Testis (tissue), 3 donors: ENCODE data around the gene ZNF692. TPM values are rescaled to one million over a fixed set of nuclear protein-coding genes. Genes with fewer than 3 reads are reported as not detected.

Experiments used
- DNase-seq: peaks from one replicate; pipeline ENCODE4 v3.0.0-alpha.2; 2019
- H3K27ac ChIP-seq, 2 donors: fragments of 200-600 bp; sonication (generic); one replicate each; pipeline ENCODE4 v1.5.1; 2019
- H3K27me3 ChIP-seq: fragments of 200-600 bp; sonication (generic); one replicate; pipeline ENCODE4 v1.5.1; 2019
- H3K36me3 ChIP-seq: fragments of 200-600 bp; sonication (generic); one replicate; pipeline ENCODE4 v1.5.1; 2017; ENCODE audit warnings: low read depth; ENCODE audit errors: missing control alignments
- H3K4me1 ChIP-seq: fragments of 200-600 bp; sonication (generic); one replicate; pipeline ENCODE4 v1.5.1; 2019
- H3K4me3 ChIP-seq, 2 donors: fragments of 200-600 bp; sonication (generic); one replicate each; pipeline ENCODE4 v1.5.1; 2017 to 2019
- H3K9me3 ChIP-seq: fragments of 200-600 bp; sonication (generic); one replicate; pipeline ENCODE4 v1.5.1; 2017
- CTCF ChIP-seq, 3 experiments: fragments of 450-650 bp in 2 of 3; fragments of 200-600 bp in 1 of 3; sonication (generic) in 1 of 3; IDR thresholded peaks; one replicate each; pipeline ENCODE4 v1.5.1; 2016 to 2019; ENCODE audit warnings: antibody characterized with exemption in 3 of 3, mild to moderate bottlenecking in 2 of 3, moderate library complexity in 1 of 3
- POLR2A ChIP-seq: fragments of 450-650 bp; IDR thresholded peaks from one replicate; pipeline ENCODE4 v1.6.1; 2017; ENCODE audit warnings: antibody characterized with exemption, mild to moderate bottlenecking, moderate library complexity
- WGBS, 2 donors: methylation state at CpG; one replicate each; pipeline ENCODE4 v1.1.5; 2018; 5-methylcytosine and 5-hydroxymethylcytosine counted together
- intact Hi-C: fragments of 100-400 bp; cut with DNase I; formaldehyde crosslinking; loops from one replicate; pipeline ENCODE4 v1.15.1; 2023; ENCODE audit warnings: low total_unique reads
- polyA plus RNA-seq: library from polyadenylated mRNA; stranded (reverse); fragments of 350-450 nt; fragmentation: Illumina TruSeq; extraction: RNeasy Lipid Tissue Mini Kit (QIAGEN cat#74804); gene quantifications from one replicate; pipeline ENCODE4 v1.2.3, GENCODE V29; 2014; ENCODE audit warnings: low read depth, low replicate concordance; ENCODE audit not compliant: insufficient read depth
- total RNA-seq, 2 donors: library from RNA; depleted of rRNA; stranded (reverse); fragments of >200 nt; gene quantifications; one replicate each; pipeline ENCODE4 v1.2.3, GENCODE V29; 2016

ZNF692 gene
- total and polyA plus RNA-seq, 3 donors from 2014 or later: 82.9 to 89.4 (median 86.2) TPM

DNA sequence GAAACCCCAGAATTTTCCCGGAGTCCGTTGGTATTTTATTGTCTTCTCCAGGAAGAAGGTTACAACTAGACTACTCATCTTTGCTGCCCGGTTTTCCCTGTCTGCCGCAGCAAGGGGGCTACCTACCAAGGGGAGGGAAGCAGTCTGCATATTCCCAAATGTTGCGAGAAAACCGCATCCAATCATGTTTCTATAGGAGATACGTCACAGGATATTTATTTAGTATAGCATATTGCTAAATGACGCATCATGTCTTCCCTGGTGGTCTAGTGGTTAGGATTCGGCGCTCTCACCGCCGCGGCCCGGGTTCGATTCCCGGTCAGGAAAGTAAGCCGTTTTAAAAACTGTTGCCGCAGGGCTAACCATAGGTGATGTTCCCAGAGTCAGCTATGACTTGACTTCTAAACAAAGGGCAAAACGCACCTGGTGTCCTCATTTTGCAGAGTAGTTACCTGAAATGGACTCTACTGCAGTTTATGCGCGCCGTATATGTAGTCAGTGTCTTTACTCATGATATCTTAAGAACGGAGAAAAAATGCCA lies 15.2 kb upstream of the ZNF692 start:
- peak; percentile 77 for DNase-seq
- peak overlapping the region; percentile 68 to 81 for H3K4me3 ChIP-seq
- H3K36me3 ChIP-seq: no peaks in the 10 kb centered on the region
- intact Hi-C loops: no loop called here
- no peaks in the 10 kb centered on the region for H3K27me3 ChIP-seq
- H3K9me3 ChIP-seq: no peaks in the 10 kb centered on the region
- 3 to 4% methylated on average over 23 of the region's 23 CpGs for WGBS, 2 donors
- TF ChIP-seq POLR2A: no peak
- TF ChIP-seq CTCF (IDR thresholded peaks at IDR 0.05): no peak
- H3K27ac ChIP-seq: peak overlapping the region; percentile 94 to 96
- H3K4me1 ChIP-seq: no peaks in the 10 kb centered on the region

GRCh38 chr1:248873409-248873992 lies 14.6 kb upstream of the ZNF692 start:
- no peak for TF ChIP-seq CTCF (IDR thresholded peaks at IDR 0.05)
- no peak for TF ChIP-seq POLR2A
- Histone ChIP-seq H3K27ac (peak overlapping the region; percentile 94 to 96), H3K9me3 (no peaks in the 10 kb centered on the region), H3K4me3 (peak overlapping the region; percentile 68 to 81), H3K27me3 (no peaks in the 10 kb centered on the region), H3K36me3 (no peaks in the 10 kb centered on the region), H3K4me1 (no peaks in the 10 kb centered on the region)
- intact Hi-C loops: no loop called here
- 0% methylated on average over 26 to 41 of the region's 41 CpGs for WGBS, 2 donors
- DNase-seq: peak; percentile 97

- Histone ChIP-seq H3K4me1 (no peaks in the 10 kb centered on the region), H3K36me3 (no peaks in the 10 kb centered on the region), H3K27me3 (no peaks in the 10 kb centered on the region), H3K4me3 (peak overlapping the region; percentile 68 to 81), H3K9me3 (no peaks in the 10 kb centered on the region), H3K27ac (peak overlapping the region; percentile 94 to 96)
- DNase-seq: peak; percentile 80
- WGBS, 2 donors: 0 to 2% methylated on average over 27 to 31 of the region's 31 CpGs
- intact Hi-C loops: no loop called here
- TF ChIP-seq CTCF (IDR thresholded peaks at IDR 0.05): no peak
- TF ChIP-seq POLR2A: no peak
Observed at GRCh38 chr1:248872752-248873408, 14.0 kb upstream of the ZNF692 start.

- Histone ChIP-seq H3K27me3 (no peaks in the 10 kb centered on the region), H3K4me3 (no peak overlapping the region), H3K36me3 (no peaks in the 10 kb centered on the region), H3K9me3 (no peaks in the 10 kb centered on the region), H3K4me1 (no peaks in the 10 kb centered on the region), H3K27ac (peak overlapping the region in 1 of 2 donors; percentile 94)
- DNase-seq: no peak
- intact Hi-C loops: no loop called here
- WGBS, 2 donors: 86 to 94% methylated on average over 3 of the region's 3 CpGs
- TF ChIP-seq CTCF (IDR thresholded peaks at IDR 0.05): no peak
- no peak for TF ChIP-seq POLR2A
Observed at GRCh38 chr1:248871837-248872401, 13.0 kb upstream of the ZNF692 start.
